Stomach (tissue), 9 donors: ENCODE data around the gene CAMKK1. TPM values are rescaled to one million over a fixed set of nuclear protein-coding genes. Genes with fewer than 3 reads are reported as not detected.

Experiments
- DNase-seq, 2 donors: peaks; one replicate each; pipeline versions ENCODE4 v3.0.0 to v3.0.0-alpha.2; 2013 to 2019
- H3K27ac ChIP-seq, 5 donors: fragments of 200-600 bp in 4 of 5; sonication (generic) in 4 of 5; one replicate each; pipeline ENCODE4 v1.5.1; 2013 to 2019; ENCODE audit warnings: mild to moderate bottlenecking in 1 of 5, moderate library complexity in 1 of 5
- H3K27me3 ChIP-seq, 3 donors: fragments of 200-600 bp; sonication (generic); one replicate each; pipeline ENCODE4 v1.5.1; 2017 to 2019; ENCODE audit warnings: mixed run types in 1 of 3
- H3K36me3 ChIP-seq, 4 donors: fragments of 200-600 bp; sonication (generic); 1 replicate in 3 of 4; 2 replicates in 1 of 4; pipeline ENCODE4 v1.5.1; 2016 to 2019
- H3K4me1 ChIP-seq, 4 donors: fragments of 200-600 bp; sonication (generic); one replicate each; pipeline ENCODE4 v1.5.1; 2016 to 2019
- H3K4me3 ChIP-seq, 4 donors: fragments of 200-600 bp; sonication (generic) in 3 of 4; one replicate each; pipeline ENCODE4 v1.5.1; 2016 to 2019; ENCODE audit warnings: mild to moderate bottlenecking in 1 of 4
- H3K9me3 ChIP-seq, 4 donors: fragments of 200-600 bp; sonication (generic); one replicate each; pipeline ENCODE4 v1.5.1; 2016 to 2019
- CTCF ChIP-seq, 7 experiments: fragments of 450-650 bp in 4 of 7; fragments of 200-600 bp in 3 of 7; sonication (generic) in 3 of 7; IDR thresholded peaks; one replicate each; pipeline ENCODE4 v1.5.1; 2016 to 2019; ENCODE audit warnings: antibody characterized with exemption in 7 of 7, control low read depth in 2 of 7, mild to moderate bottlenecking in 1 of 7
- EP300 ChIP-seq: sonication (generic); formaldehyde crosslinking; IDR thresholded peaks from one replicate; pipeline ENCODE4 v1.6.1; 2017; ENCODE audit warnings: antibody characterized with exemption
- POLR2A ChIP-seq, 4 donors: fragments of 450-650 bp; IDR thresholded peaks; one replicate each; pipeline ENCODE4 v1.6.1; 2016; ENCODE audit warnings: antibody characterized with exemption in 4 of 4, control low read depth in 2 of 4, mild to moderate bottlenecking in 1 of 4, moderate library complexity in 1 of 4
- POLR2AphosphoS5 ChIP-seq, 3 donors: sonication (generic); formaldehyde crosslinking; IDR thresholded peaks; one replicate each; pipeline ENCODE4 v1.6.1; 2016; ENCODE audit warnings: antibody characterized with exemption in 3 of 3
- WGBS, 5 donors: extraction: QIAGEN DNeasy Blood & Tissue Kit in 3 of 5; methylation state at CpG; one replicate each; pipeline versions ENCODE4 v1.1.5 to v1.1.7; 2013 to 2018; 5-methylcytosine and 5-hydroxymethylcytosine counted together
- intact Hi-C: fragments of 100-400 bp; cut with DNase I; formaldehyde crosslinking; loops from one replicate; pipeline ENCODE4 v1.15.1; 2023; ENCODE audit warnings: low total_unique reads
- polyA plus RNA-seq, 3 donors: library from polyadenylated mRNA; stranded (reverse); fragments of 200-250 nt; gene quantifications; one replicate each; pipeline ENCODE4 v1.2.3, GENCODE V29; 2013
- total RNA-seq, 5 donors: library from RNA; depleted of rRNA; stranded (reverse); fragments of >200 nt; gene quantifications; one replicate each; pipeline versions ENCODE4 v1.1.0 to v1.2.3, GENCODE V29; 2014 to 2016
- donor health status: healthy with polysubstance abuse.
- donor health status: Bipolar disorder and iron deficiency.
- donor health status: healthy.

The CAMKK1 gene
- total and polyA plus RNA-seq, 8 donors = 0.58 to 15.1 (median 4.6) TPM

- intact Hi-C loops = no loop called here
- H3K27me3 ChIP-seq = no peaks in the 10 kb centered on the region
- H3K4me1 ChIP-seq = peaks cover 8 to 34% (median 14%) of the 10 kb centered on the region in 4 donors
- H3K9me3 ChIP-seq = no peaks in the 10 kb centered on the region
- no peak overlapping the region for H3K27ac ChIP-seq
- 70 to 83% (median 79%) methylated on average over 14 of the region's 14 CpGs for WGBS, 5 donors
- TF ChIP-seq POLR2A (IDR thresholded peaks at IDR 0.05) (no peak), EP300 (no peak), CTCF (IDR thresholded peaks at IDR 0.05) (no peak), POLR2AphosphoS5 (IDR thresholded peaks at IDR 0.05) (no peak)
- H3K36me3 ChIP-seq = peaks cover 20 to 84% (median 82%) of the 10 kb centered on the region in 4 donors
- H3K4me3 ChIP-seq = no peak overlapping the region
- no peak for DNase-seq
Measured at GRCh38 chr17:3835410-3836229, 57.2 kb downstream of the CAMKK1 start.

GRCh38 chr17:3834811-3835210, 58.0 kb downstream of the CAMKK1 start:
- DNase-seq = no peak
- no peak overlapping the region for H3K27ac ChIP-seq
- TF ChIP-seq POLR2AphosphoS5 (IDR thresholded peaks at IDR 0.05) (no peak), CTCF (IDR thresholded peaks at IDR 0.05) (no peak), POLR2A (IDR thresholded peaks at IDR 0.05) (no peak), EP300 (no peak)
- peaks cover 8 to 42% (median 14%) of the 10 kb centered on the region in 4 donors for H3K4me1 ChIP-seq
- H3K9me3 ChIP-seq = no peaks in the 10 kb centered on the region
- no peak overlapping the region for H3K4me3 ChIP-seq
- peaks cover 15 to 78% (median 75%) of the 10 kb centered on the region in 4 donors for H3K36me3 ChIP-seq
- 84 to 91% (median 88%) methylated on average over 4 of the region's 4 CpGs for WGBS, 5 donors
- H3K27me3 ChIP-seq = no peaks in the 10 kb centered on the region
- intact Hi-C loops = no loop called here

GRCh38 chr17:3828852-3829232, 64.0 kb downstream of the CAMKK1 start:
- Histone ChIP-seq H3K9me3 (no peaks in the 10 kb centered on the region), H3K4me3 (no peak overlapping the region), H3K27me3 (no peaks in the 10 kb centered on the region), H3K27ac (peak overlapping the region; percentile 17 to 69 (median 47)), H3K36me3 (peaks cover 17 to 78% (median 72%) of the 10 kb centered on the region in 4 donors), H3K4me1 (peaks cover 5 to 38% (median 19%) of the 10 kb centered on the region in 4 donors)
- WGBS, 5 donors = 80 to 88% (median 87%) methylated on average over 7 of the region's 7 CpGs
- intact Hi-C loops = no loop called here
- no peak for DNase-seq
- TF ChIP-seq POLR2AphosphoS5 (IDR thresholded peaks at IDR 0.05) (no peak), POLR2A (IDR thresholded peaks at IDR 0.05) (no peak), EP300 (no peak), CTCF (IDR thresholded peaks at IDR 0.05) (no peak)

- TF ChIP-seq EP300 (no peak), CTCF (IDR thresholded peaks at IDR 0.05) (no peak), POLR2A (IDR thresholded peaks at IDR 0.05) (no peak), POLR2AphosphoS5 (IDR thresholded peaks at IDR 0.05) (peak in 1 of 3 donors; percentile 25)
Measured at GRCh38 chr17:3828151-3828851, 64.6 kb downstream of the CAMKK1 start.

More at GRCh38 chr17:3828151-3828851, 64.6 kb downstream of the CAMKK1 start:
- 28 to 53% (median 37%) methylated on average over 7 of the region's 7 CpGs for WGBS, 5 donors
- Histone ChIP-seq H3K4me1 (peaks cover 5 to 38% (median 19%) of the 10 kb centered on the region in 4 donors), H3K27me3 (no peaks in the 10 kb centered on the region), H3K36me3 (peaks cover 21 to 78% (median 72%) of the 10 kb centered on the region in 4 donors), H3K4me3 (no peak overlapping the region), H3K27ac (peak overlapping the region; percentile 29 to 69 (median 47)), H3K9me3 (no peaks in the 10 kb centered on the region)
- peak; percentile 31 to 45 for DNase-seq
- intact Hi-C loops = no loop called here
